Limb (tissue), 2 donors: Measurements from ENCODE around the gene GNA14.
A peak's percentile ranks its signal among the peaks of the same experiment; 100 is the strongest.
"Not testable (repeated sequence)": the region's sequence is repeated elsewhere in the genome, so short reads cannot be mapped to it uniquely, and the experiment has no call there.

Experiments used
- DNase-seq, 2 donors: peaks; one replicate each; pipeline ENCODE4 v3.0.0-alpha.2; 2016; ENCODE audit errors: extremely low spot score in 2 of 2

GNA14 gene

GRCh38 chr9:77648234-77649108, at the start of gene GNA14:
Gene GNA14, minus strand, starts transcription at chr9:77648322. Its CDS starts 529 bp downstream, at chr9:77647793.
- peak; percentile 13 to 61 for DNase-seq

- no peak for DNase-seq
Measured at GRCh38 chr9:77697238-77697984, 49.3 kb upstream of the GNA14 start.

GRCh38 chr9:77690723-77691122, 42.6 kb upstream of the GNA14 start:
- DNase-seq = not testable (repeated sequence)

GRCh38 chr9:77690119-77690518, 42.0 kb upstream of the GNA14 start:
- DNase-seq = not testable (repeated sequence)

GRCh38 chr9:77687737-77688136, 39.6 kb upstream of the GNA14 start:
- not testable (repeated sequence) for DNase-seq

GRCh38 chr9:77680581-77680980, 32.5 kb upstream of the GNA14 start:
- DNase-seq = no peak

GRCh38 chr9:77679661-77680368, 31.7 kb upstream of the GNA14 start:
- DNase-seq = no peak

- DNase-seq = no peak
Measured at GRCh38 chr9:77679088-77679487, 31.0 kb upstream of the GNA14 start.

GRCh38 chr9:77677957-77678535, 29.9 kb upstream of the GNA14 start:
- DNase-seq = no peak

- DNase-seq = no peak
Measured at GRCh38 chr9:77677397-77677796, 29.3 kb upstream of the GNA14 start.

- DNase-seq = peak in 1 of 2 donors; percentile 82
Measured at GRCh38 chr9:77673941-77674791, 26.0 kb upstream of the GNA14 start.

- no peak for DNase-seq
Measured at GRCh38 chr9:77672183-77672582, 24.1 kb upstream of the GNA14 start.

- DNase-seq = no peak
Measured at GRCh38 chr9:77667151-77667550, 19.0 kb upstream of the GNA14 start.

GRCh38 chr9:77663754-77664153, 15.6 kb upstream of the GNA14 start:
- peak in 1 of 2 donors; percentile 27 for DNase-seq

GRCh38 chr9:77661566-77662085, 13.5 kb upstream of the GNA14 start:
- DNase-seq = no peak

GRCh38 chr9:77659926-77660325, 11.8 kb upstream of the GNA14 start:
- DNase-seq = no peak

- no peak for DNase-seq
Measured at GRCh38 chr9:77651203-77651602, 3.1 kb upstream of the GNA14 start.

GRCh38 chr9:77649109-77649812, 1.1 kb upstream of the GNA14 start:
- DNase-seq = no peak
